GM23248 (cell line): ENCODE data around the gene CCL17. TPM values are rescaled to one million over a fixed set of nuclear protein-coding genes. Genes with fewer than 3 reads are reported as not detected.
A peak's percentile ranks its signal among the peaks of the same experiment; 100 is the strongest.

Experiments
- DNase-seq: peaks from one replicate; pipeline ENCODE4 v3.0.0-alpha.2; 2015
- H2AFZ ChIP-seq: fragments of 200-600 bp; sonication (generic); 2 replicates; pipeline ENCODE4 v1.6.1; 2016; ENCODE audit warnings: antibody characterized with exemption
- H3F3A ChIP-seq: fragments of 200-600 bp; sonication (generic); 2 replicates; pipeline ENCODE4 v1.6.1; 2016; ENCODE audit warnings: mild to moderate bottlenecking, antibody characterized with exemption, mixed run types; ENCODE audit not compliant: insufficient read depth
- H3K27ac ChIP-seq: fragments of 200-600 bp; sonication (generic); 2 replicates; pipeline ENCODE4 v1.5.1; 2016; ENCODE audit warnings: mild to moderate bottlenecking
- H3K27me3 ChIP-seq: fragments of 200-600 bp; sonication (generic); replicated peaks from 2 replicates; pipeline ENCODE4 v1.6.1; 2016; ENCODE audit warnings: mild to moderate bottlenecking; ENCODE audit not compliant: insufficient read depth
- H3K36me3 ChIP-seq: fragments of 200-600 bp; sonication (generic); 2 replicates; pipeline ENCODE4 v1.6.1; 2016; ENCODE audit warnings: low read depth, mild to moderate bottlenecking
- H3K4me1 ChIP-seq: fragments of 200-600 bp; sonication (generic); 2 replicates; pipeline ENCODE4 v1.6.1; 2016; ENCODE audit warnings: mild to moderate bottlenecking; ENCODE audit not compliant: insufficient read depth
- H3K4me2 ChIP-seq: fragments of 200-600 bp; sonication (generic); one replicate; pipeline ENCODE4 v1.6.1; 2016; ENCODE audit warnings: mild to moderate bottlenecking; ENCODE audit not compliant: unreplicated experiment
- H3K4me3 ChIP-seq: fragments of 200-600 bp; sonication (generic); 2 replicates; pipeline ENCODE4 v1.5.1; 2016; ENCODE audit warnings: mild to moderate bottlenecking
- H3K79me2 ChIP-seq: fragments of 200-600 bp; sonication (generic); 2 replicates; pipeline ENCODE4 v1.6.1; 2016; ENCODE audit warnings: mild to moderate bottlenecking; ENCODE audit not compliant: insufficient read depth
- H3K9ac ChIP-seq: fragments of 200-600 bp; sonication (generic); 2 replicates; pipeline ENCODE4 v1.6.1; 2016; ENCODE audit warnings: mild to moderate bottlenecking
- H3K9me2 ChIP-seq: fragments of 200-600 bp; sonication (generic); 2 replicates; pipeline ENCODE4 v1.6.1; 2016; ENCODE audit warnings: mixed run types, mild to moderate bottlenecking, moderate library complexity; ENCODE audit not compliant: insufficient read depth
- H3K9me3 ChIP-seq: fragments of 200-600 bp; sonication (generic); one replicate; pipeline ENCODE4 v1.6.1; 2017; ENCODE audit warnings: low read depth
- H4K20me1 ChIP-seq: fragments of 200-600 bp; sonication (generic); 2 replicates; pipeline ENCODE4 v1.6.0; 2016; ENCODE audit not compliant: insufficient read depth
- EZH2 ChIP-seq: fragments of 200-600 bp; sonication (generic); IDR thresholded peaks from 2 replicates; pipeline ENCODE4 v1.6.1; 2018; ENCODE audit warnings: antibody characterized with exemption, mild to moderate bottlenecking; ENCODE audit not compliant: insufficient read depth, poor library complexity, severe bottlenecking
- EZH2phosphoT487 ChIP-seq: fragments of 200-600 bp; sonication (generic); IDR thresholded peaks from 2 replicates; pipeline ENCODE4 v1.6.1; 2018; ENCODE audit warnings: antibody characterized with exemption, moderate library complexity, mild to moderate bottlenecking, low read depth; ENCODE audit not compliant: insufficient read depth
- WGBS, 2 experiments: methylation state at CpG; one replicate each; pipeline ENCODE4 v1.1.6; 2015 to 2017; ENCODE audit warnings: low lambda C conversion rate in 2 of 2, low coverage in 1 of 2; ENCODE audit errors: missing lambda C conversion rate in 2 of 2; 5-methylcytosine and 5-hydroxymethylcytosine counted together
- in situ Hi-C: fragments of 300-500 bp; cut with MboI; formaldehyde crosslinking; loops from 2 replicates; pipeline ENCODE4 v1.15.0; 2020
- polyA plus RNA-seq: library from polyadenylated mRNA; unstranded; fragments of >200 nt; fragmentation: Nextera tagmentation; extraction: Ambion mirVana; gene quantifications from 2 replicates; pipeline ENCODE4 v1.2.1, GENCODE V29; 2016
- total RNA-seq: library from RNA; depleted of rRNA; stranded (reverse); fragments of >200 nt; shearing (Covaris generic); gene quantifications from 2 replicates; pipeline ENCODE4 v1.2.3, GENCODE V29; 2014

Gene CCL17
- total and polyA plus RNA-seq, 2 experiments from 2014 or later: not detected

DNA sequence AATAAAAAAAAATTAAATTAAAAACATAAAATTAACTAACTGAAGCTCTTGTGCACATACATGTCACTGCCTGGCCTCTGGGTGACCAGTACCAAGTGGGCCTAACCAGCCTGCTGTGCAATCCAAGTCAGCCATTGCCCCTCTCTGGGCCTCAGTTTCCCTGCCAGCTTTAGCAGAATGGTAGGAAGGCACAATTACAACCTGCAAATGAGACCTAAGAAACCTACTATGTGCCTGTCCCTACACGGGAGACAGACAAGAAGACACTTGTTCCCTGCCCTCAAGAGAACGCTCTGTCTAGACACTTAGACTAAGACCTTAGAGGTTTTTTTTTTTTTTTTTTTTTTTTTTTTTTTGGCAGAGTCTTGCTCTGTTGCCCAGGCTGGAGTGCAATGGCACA is 40.9 kb downstream of the CCL17 start:
- H3K4me1 ChIP-seq: peaks cover 4% of the 10 kb centered on the region
- no peaks in the 10 kb centered on the region; the same call in 1 of the 2 replicates for H4K20me1 ChIP-seq
- no peak overlapping the region for H3K4me2 ChIP-seq
- no peak overlapping the region for H3K27ac ChIP-seq
- H3K4me3 ChIP-seq: no peak overlapping the region
- no peak overlapping the region for H2AFZ ChIP-seq
- WGBS, 2 experiments: 95 to 100% methylated on average over 2 of the region's 2 CpGs
- no peak for TF ChIP-seq EZH2
- H3K9ac ChIP-seq: no peak overlapping the region
- H3K36me3 ChIP-seq: no peaks in the 10 kb centered on the region; the same call in 1 of the 2 replicates
- H3K79me2 ChIP-seq: peaks cover 85% of the 10 kb centered on the region
- no peaks in the 10 kb centered on the region for H3K9me3 ChIP-seq
- in situ Hi-C loops: no loop called here
- H3K9me2 ChIP-seq: no peaks in the 10 kb centered on the region
- H3F3A ChIP-seq: peaks cover 4% of the 10 kb centered on the region; the same call in 1 of the 2 replicates
- no peaks in the 10 kb centered on the region for H3K27me3 ChIP-seq
- DNase-seq: no peak

DNA sequence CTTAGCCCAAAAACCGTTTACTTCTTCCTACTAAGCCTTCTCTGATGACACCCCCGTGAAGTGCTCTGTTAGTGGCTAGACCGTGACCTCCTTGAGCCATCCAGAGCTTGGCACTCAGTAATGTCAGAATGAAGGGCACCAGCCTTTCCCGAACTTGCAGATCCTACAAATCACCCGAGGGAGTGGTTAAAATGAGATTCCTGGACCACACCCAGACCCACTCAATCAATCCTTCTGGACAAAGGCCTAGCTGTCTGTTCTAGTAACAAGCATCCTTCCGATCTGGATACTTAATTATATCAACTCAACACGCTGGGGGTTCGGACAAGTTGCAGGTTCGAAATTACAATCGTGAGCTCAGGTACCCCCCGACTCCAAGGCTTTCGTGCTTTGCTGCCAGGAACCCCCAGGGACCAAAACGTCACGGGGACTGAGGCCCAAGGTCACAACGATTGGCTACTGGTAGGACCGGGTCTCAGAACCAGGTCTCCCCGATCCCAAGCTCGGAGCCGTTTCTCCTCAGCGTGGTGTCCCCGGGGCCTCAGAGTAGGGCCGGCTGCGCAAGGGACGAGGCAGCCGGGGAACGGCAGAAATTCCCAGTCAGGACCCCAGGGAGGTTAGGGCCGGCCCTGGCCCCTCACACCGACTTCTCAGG is 42.1 kb downstream of the CCL17 start:
- H3K9me2 ChIP-seq: no peaks in the 10 kb centered on the region
- peaks cover 74% of the 10 kb centered on the region for H3K79me2 ChIP-seq
- in situ Hi-C loops: no loop called here
- peak overlapping the region; percentile 97 for H3K4me2 ChIP-seq
- H3K36me3 ChIP-seq: peaks cover 6% of the 10 kb centered on the region
- no peak for TF ChIP-seq EZH2
- no peaks in the 10 kb centered on the region; the same call in 1 of the 2 replicates for H4K20me1 ChIP-seq
- peak overlapping the region; percentile 94 for H2AFZ ChIP-seq
- H3K4me3 ChIP-seq: peak overlapping the region; percentile 92
- peaks cover 4% of the 10 kb centered on the region; the same call in 1 of the 2 replicates for H3F3A ChIP-seq
- H3K9ac ChIP-seq: peak overlapping the region; percentile 96
- peaks cover 4% of the 10 kb centered on the region for H3K4me1 ChIP-seq
- peak overlapping the region; percentile 49 for H3K27ac ChIP-seq
- 2% methylated on average over 28 of the region's 28 CpGs for WGBS, 2 experiments
- DNase-seq: peak; percentile 67
- no peaks in the 10 kb centered on the region for H3K27me3 ChIP-seq
- no peaks in the 10 kb centered on the region for H3K9me3 ChIP-seq

DNA sequence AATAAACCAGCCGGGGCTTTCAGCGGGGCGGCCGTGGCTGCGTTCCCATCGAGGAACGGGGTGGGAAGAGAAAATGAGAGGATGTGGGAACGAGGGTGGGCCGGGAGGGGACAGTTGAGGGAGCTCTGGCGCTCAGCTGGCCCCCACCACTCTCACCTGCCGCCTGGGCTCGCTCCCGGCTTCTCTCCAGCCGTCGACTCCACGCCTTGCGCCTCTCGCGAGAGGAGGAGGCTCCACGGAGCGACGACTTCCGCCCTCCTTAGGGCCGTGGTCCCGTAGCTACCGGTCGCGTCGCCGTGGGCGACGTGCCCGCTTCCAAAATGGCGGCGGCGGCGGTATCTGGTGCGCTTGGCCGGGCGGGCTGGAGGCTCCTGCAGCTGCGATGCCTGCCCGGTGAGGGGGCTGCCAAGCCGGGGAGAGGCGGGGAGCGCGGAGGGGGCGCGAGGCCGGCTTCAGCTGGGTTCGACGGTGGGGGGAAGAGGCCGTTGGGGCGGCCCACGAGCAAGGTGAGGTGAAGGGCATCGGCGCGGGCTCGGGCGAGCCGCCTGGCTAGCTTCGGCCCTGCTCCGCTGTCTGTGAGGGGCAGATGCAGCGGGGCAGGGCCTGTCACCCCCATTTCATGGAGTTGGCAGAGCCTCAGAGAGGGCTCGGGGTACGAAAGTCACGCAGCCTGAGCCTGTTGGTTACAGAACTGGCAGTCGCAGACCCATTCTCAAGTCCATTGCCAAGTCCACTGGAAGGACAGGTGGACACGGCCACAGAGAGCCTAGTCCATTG is 42.8 kb downstream of the CCL17 start, which contains the start of the genes CIAPIN1 and COQ9:
Gene CIAPIN1 (minus strand): TSS at position 200 of the 777 bp plus-strand sequence. CDS start 6,457 bp downstream, outside the sequence.
Gene COQ9 (plus strand): TSS at position 294 of the 777 bp plus-strand sequence. CDS start 27 bp downstream, at position 321.
- Histone ChIP-seq H3K79me2 (peaks cover 66% of the 10 kb centered on the region), H4K20me1 (no peaks in the 10 kb centered on the region; the same call in 1 of the 2 replicates), H3K9ac (peak within 1 kb of the TSS; percentile 96), H3F3A (peaks cover 4% of the 10 kb centered on the region; the same call in 1 of the 2 replicates), H3K9me3 (no peaks in the 10 kb centered on the region), H3K27me3 (no peaks in the 10 kb centered on the region), H3K4me3 (peak within 1 kb of the TSS; percentile 92), H3K4me2 (peak within 1 kb of the TSS; percentile 97), H3K4me1 (peaks cover 4% of the 10 kb centered on the region), H2AFZ (peak within 1 kb of the TSS; percentile 94), H3K27ac (peak within 1 kb of the TSS; percentile 49), H3K9me2 (no peaks in the 10 kb centered on the region), H3K36me3 (peaks cover 9% of the 10 kb centered on the region)
- DNase-seq: peak; percentile 98
- TF ChIP-seq EZH2phosphoT487: no peak
- TF ChIP-seq EZH2: no peak
- 0 to 1% methylated on average over 45 to 60 of the region's 68 CpGs for WGBS, 2 experiments
- in situ Hi-C loops: no loop called here

- H3K36me3 ChIP-seq: peaks cover 25% of the 10 kb centered on the region
- H3K9me2 ChIP-seq: no peaks in the 10 kb centered on the region
- H3K27me3 ChIP-seq: no peaks in the 10 kb centered on the region
- H3K27ac ChIP-seq: no peak overlapping the region
- no peaks in the 10 kb centered on the region for H3F3A ChIP-seq
- no peak overlapping the region for H3K9ac ChIP-seq
- 93 to 94% methylated on average over 10 of the region's 10 CpGs for WGBS, 2 experiments
- H3K9me3 ChIP-seq: no peaks in the 10 kb centered on the region
- H3K4me2 ChIP-seq: no peak overlapping the region
- no peaks in the 10 kb centered on the region for H3K4me1 ChIP-seq
- no peaks in the 10 kb centered on the region for H4K20me1 ChIP-seq
- TF ChIP-seq EZH2 (no peak), EZH2phosphoT487 (no peak)
- peaks cover 20% of the 10 kb centered on the region for H3K79me2 ChIP-seq
- no peak overlapping the region for H3K4me3 ChIP-seq
- DNase-seq: no peak
- no peak overlapping the region for H2AFZ ChIP-seq
- in situ Hi-C loops: no loop called here
Measured at GRCh38 chr16:57452021-57452420, 47.5 kb downstream of the CCL17 start.
